Muscle of arm (tissue), 14 donors: Measurements from ENCODE around the gene PRKRA. TPM values are rescaled to one million over a fixed set of nuclear protein-coding genes. Genes with fewer than 3 reads are reported as not detected.

Experiments used
- DNase-seq: peaks from one replicate; pipeline ENCODE4 v3.0.0-alpha.2; 2013
- long read RNA-seq, 11 donors: transcript quantifications; one replicate each; lab custom pipeline, GENCODE V29; 2026
- polyA plus RNA-seq, 12 donors: library from polyadenylated mRNA; unstranded; fragments of 120-200 nt; gene quantifications; one replicate each; pipeline ENCODE4 v1.2.1, GENCODE V29; 2013; ENCODE audit not compliant: insufficient read length in 12 of 12

PRKRA gene
- 10 to 100 TPM in 11 of 12 donors, not detected in 1; 33.4 to 70.9 (median 57.5) TPM for polyA plus RNA-seq
- long read RNA-seq, donor 1, transcript PRKRA-201 (8 exons, 1,826 nt) = major isoform, 16 of 19 reads
- long read RNA-seq, donor 1, partial matches to known transcripts = 0 of 19 reads
- long read RNA-seq, donor 1, other reads (novel, unspliced or antisense) = 0 of 19 reads
- long read RNA-seq, donor 2, transcript PRKRA-201 (8 exons, 1,826 nt) = major isoform, 26 of 42 reads
- long read RNA-seq, donor 2, partial matches to known transcripts = 8 of 42 reads
- long read RNA-seq, donor 2, other reads (novel, unspliced or antisense) = 0 of 42 reads
- long read RNA-seq, donor 3, transcript PRKRA-201 (8 exons, 1,826 nt) = major isoform, 7 of 11 reads
- long read RNA-seq, donor 3, partial matches to known transcripts = 0 of 11 reads
- long read RNA-seq, donor 3, other reads (novel, unspliced or antisense) = 0 of 11 reads
- long read RNA-seq, donor 4, transcript PRKRA-201 (8 exons, 1,826 nt) = major isoform, 10 of 16 reads
- long read RNA-seq, donor 4, partial matches to known transcripts = 0 of 16 reads
- long read RNA-seq, donor 4, other reads (novel, unspliced or antisense) = 0 of 16 reads
- long read RNA-seq, donor 5, transcript PRKRA-201 (8 exons, 1,826 nt) = major isoform, 36 of 43 reads
- long read RNA-seq, donor 5, partial matches to known transcripts = 0 of 43 reads
- long read RNA-seq, donor 5, other reads (novel, unspliced or antisense) = 0 of 43 reads
- long read RNA-seq, donor 6, transcript PRKRA-201 (8 exons, 1,826 nt) = major isoform, 6 of 7 reads
- long read RNA-seq, donor 6, partial matches to known transcripts = 0 of 7 reads
- long read RNA-seq, donor 6, other reads (novel, unspliced or antisense) = 0 of 7 reads
- long read RNA-seq, donor 7, transcript PRKRA-201 (8 exons, 1,826 nt) = major isoform, 10 of 28 reads
- long read RNA-seq, donor 7, partial matches to known transcripts = 18 of 28 reads
- long read RNA-seq, donor 7, other reads (novel, unspliced or antisense) = 0 of 28 reads
- long read RNA-seq, donor 8, transcript PRKRA-201 (8 exons, 1,826 nt) = major isoform, 32 of 39 reads
- long read RNA-seq, donor 8, partial matches to known transcripts = 0 of 39 reads
- long read RNA-seq, donor 8, other reads (novel, unspliced or antisense) = 0 of 39 reads
- long read RNA-seq, donor 9, transcript PRKRA-201 (8 exons, 1,826 nt) = major isoform, 11 of 14 reads
- long read RNA-seq, donor 9, partial matches to known transcripts = 0 of 14 reads
- long read RNA-seq, donor 9, other reads (novel, unspliced or antisense) = 0 of 14 reads
- long read RNA-seq, donor 10, transcript PRKRA-201 (8 exons, 1,826 nt) = major isoform, 22 of 26 reads
- long read RNA-seq, donor 10, partial matches to known transcripts = 0 of 26 reads
- long read RNA-seq, donor 10, other reads (novel, unspliced or antisense) = 0 of 26 reads
- long read RNA-seq, donor 11, transcript PRKRA-201 (8 exons, 1,826 nt) = major isoform, 11 of 14 reads
- long read RNA-seq, donor 11, partial matches to known transcripts = 0 of 14 reads
- long read RNA-seq, donor 11, other reads (novel, unspliced or antisense) = 0 of 14 reads

DNA sequence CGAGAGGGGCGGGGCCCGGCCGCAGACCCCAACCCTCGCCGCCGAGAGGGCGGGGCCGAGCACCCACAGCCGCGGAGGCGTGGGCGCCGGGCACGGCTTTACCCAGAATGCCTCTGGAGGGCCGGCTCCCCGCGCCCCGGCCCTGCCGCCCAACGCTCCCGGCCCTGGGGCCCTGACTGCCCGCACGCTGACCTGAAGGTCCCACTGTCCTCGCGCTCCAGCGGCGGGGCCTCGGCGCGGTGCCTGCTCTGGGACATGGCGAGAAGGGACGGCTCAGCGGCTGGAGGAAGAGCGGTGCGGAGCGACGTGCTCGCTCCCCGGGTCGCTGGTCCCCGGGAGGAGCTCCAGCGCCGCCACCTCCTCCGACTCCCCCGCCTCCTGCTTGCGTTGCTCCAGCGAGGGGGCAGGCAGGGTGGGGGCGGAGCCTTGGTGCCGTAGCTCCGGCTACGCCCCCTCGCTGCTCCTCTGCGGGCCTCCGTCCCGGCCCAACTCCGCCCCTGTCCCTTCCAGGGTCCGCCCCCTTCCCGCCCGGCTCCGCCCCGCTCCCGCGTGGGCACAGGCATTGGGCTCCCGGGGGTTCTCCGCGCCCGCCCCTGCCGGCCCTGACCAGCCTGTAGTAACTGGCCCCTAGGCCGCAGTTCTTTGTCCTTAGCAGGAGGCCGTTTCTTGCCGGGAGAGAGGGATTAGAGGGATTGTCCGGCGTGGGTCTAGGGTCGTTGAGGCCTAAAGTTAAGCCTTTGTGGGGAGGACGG, at the start of gene PRKRA, which contains the start of gene PJVK:
TSS of gene PRKRA (minus strand) at position 402 of the 752 bp plus-strand sequence. CDS start at position 257, 145 bp downstream.
TSS of gene PJVK (plus strand) at position 605 of the 752 bp plus-strand sequence. CDS start 2,032 bp downstream, outside the sequence.
- DNase-seq = peak; percentile 98

DNA sequence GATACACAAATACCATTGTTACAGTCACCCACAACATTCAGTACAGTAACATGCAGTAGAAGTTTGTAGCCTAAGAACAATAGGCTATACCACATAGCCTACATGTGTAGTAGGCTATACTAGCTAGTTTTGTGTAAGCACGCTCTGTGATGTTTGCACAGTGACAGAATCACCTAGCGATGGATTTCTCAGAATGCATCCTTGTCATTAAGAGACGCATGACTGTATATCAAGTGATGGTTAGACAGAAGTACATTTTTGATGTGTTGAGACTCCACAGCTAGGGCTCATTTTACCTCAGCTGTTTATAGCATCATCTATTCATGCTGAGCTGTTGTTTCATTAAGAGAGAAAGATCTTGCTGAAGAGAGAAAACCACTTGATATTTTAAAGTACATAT, 48.7 kb upstream of the PRKRA start:
- no peak for DNase-seq

DNA sequence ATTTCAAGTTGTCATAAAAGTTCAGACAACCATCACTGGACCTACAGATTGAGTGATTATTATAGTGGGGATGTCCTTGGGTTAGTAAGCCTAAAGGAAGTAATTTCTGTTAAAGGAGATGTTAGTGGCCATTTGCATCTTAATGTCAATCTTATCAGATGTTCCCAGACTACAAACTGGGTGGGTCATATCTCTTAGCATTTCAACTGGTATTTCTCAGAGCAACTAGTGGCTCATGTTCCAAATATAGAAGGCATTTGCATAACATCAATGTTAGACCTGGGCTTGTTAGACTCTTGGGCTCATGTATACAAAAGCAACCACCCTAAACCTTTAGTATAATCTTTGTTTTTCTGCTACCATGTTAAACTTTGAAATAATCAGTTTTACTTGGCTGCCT, 47.2 kb upstream of the PRKRA start:
- no peak for DNase-seq

DNA sequence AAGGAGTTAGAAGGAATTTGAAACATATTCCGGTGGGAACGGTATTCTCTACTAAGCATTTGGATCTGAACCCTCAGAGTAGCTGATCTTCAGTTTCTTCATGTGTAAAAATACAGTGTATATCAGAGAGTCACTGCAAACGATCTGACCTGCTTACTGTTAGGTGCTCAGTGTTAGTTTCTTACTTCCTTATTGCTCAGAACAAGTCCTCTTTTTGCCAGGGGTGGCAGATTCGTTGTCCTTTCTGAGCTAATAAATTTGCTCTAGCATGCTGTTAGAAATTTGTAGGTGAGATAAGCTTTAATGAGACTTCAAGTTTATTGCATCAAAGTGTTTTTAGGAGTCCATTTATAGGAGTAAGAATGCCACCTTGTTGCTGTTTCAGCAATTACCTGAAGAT, 45.1 kb upstream of the PRKRA start:
- DNase-seq = no peak

DNA sequence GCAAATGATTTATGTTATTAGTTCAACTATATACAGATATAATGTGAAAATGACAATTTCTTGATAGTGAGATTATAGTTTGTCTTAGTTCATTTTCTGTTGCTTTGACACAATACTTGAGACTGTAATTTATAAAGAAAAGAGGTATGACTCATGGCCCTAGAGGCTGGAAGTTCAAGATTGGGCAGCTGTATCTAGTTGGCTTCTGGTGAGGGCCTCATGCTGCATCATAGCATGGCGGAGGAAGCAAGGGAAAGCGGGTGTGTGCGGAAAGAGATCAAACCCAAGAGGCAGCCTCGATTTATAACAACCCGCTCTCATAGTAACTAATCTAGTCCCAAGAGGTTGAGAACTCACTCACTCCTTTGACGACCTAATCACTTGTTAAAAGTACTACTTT, 40.6 kb upstream of the PRKRA start:
- DNase-seq = no peak

DNA sequence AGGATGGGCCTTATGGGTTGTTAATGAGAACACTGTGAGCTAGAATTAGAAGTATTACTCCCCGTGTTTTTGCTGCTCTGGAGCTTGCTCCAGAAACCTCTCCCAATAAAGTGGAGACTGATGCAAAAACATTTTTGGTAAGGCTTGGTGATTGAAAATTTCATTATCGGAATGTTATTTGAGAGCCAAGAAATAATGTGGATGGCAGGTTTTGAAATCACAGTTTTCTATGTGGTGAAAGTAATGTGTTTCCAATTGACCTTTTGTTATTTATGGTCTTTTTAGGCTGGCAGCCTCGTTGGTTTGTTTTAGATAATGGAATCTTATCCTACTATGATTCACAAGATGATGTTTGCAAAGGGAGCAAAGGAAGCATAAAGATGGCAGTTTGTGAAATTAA, 34.4 kb upstream of the PRKRA start:
- DNase-seq = no peak

DNA sequence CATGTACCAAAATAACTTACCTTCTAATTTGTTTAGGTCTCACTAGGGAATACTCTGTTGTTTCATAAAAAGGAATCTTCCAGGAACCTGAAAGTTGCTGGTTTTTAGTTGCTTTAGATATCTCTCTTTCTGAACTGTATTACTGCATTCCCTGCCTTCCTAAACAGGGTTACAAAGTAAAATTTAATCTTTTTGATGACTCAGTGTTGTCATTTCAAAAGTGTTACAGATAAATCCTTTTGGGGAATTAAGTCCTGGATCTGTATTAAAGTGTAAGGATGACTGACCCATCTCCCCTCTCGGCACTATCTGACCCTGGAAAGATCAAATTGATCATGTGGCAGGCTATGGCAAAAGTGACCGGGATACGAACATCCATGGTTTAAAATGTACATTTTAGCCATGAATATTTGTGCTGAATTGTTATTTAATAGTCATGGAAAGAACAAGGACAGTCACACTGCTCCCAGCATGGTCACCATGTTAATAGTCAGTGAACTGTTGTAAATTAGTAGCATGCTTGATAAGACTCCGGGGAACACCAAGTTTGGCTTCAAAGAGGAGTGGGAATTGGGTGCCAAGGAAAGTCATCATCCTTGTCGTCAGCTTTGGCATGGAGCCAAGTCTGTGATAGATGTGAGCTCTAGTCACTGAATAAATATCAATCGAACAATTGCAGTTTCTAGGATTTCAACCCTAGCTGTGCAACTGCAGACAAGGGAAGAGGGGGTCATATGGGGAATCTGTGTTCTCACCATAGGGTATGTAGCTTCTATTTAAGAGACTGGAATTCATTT, 33.5 kb upstream of the PRKRA start:
- peak; percentile 16 for DNase-seq

DNA sequence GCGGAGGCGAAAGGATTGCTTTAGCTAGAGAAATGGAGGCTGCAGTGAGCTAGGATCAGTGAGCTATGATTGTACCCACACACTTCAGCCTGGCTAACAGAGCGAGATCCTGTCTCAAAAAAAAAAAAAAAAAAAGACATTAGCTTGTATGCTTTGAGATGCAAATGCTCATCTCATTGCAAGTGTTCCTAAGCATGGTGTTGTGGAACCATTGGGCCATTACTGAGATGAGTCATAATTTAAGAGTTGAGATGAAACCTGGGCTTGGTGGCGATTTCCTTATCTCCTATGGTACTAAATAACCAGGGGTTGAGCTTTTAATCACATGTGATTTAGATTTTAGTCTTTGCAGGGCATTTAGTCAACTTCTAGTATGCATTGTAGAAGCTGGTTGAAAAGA, 31.5 kb upstream of the PRKRA start:
- no peak for DNase-seq

DNA sequence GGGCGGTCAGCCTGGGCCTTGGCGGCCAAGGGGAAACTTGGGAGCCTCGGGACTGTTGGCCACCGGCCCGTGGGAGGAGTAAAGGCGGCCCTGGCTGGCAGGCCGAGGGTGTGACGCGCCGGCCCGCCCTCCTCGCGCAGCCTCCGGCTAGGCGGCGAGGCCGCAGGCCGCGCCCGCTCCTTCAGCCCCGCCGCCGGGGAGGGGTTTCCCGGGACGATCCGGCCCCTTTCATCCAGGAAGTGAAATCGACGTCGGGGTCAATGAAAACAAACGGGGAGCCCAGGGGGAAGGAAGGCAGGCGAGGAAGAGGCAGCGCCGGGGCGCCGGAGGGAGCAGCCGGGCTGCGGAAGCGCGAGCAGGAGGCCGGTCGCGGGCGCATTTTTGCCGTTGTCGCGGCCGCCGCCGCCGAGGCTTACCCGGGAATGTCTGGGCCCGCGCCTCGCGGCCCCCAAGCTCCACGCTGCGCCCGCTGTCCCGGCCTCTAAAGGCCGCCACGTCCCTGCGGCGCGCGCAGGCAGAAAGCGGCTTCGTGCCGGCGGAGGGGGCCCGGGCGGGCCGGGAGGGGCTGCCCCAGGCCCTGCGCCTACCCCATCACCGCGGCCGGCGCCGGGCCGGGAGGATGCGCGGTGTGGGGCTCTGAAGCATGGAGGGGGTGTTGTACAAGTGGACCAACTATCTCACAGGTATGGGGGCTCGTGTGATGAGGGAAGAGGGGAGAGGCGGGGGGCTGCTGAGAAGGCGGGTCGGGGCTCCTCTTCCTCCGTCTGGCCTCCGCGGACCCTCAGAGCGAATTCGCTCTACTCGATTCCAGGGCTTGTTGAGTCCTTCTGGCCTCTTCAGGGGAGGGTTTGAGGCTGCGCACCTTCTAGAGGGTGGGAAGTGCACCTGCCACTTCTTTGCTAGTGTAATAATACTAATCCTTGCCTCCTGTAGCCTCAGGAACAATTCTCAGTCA, 29.5 kb upstream of the PRKRA start, which contains the start of gene PLEKHA3:
TSS of gene PLEKHA3 (plus strand) at position 231 of the 955 bp plus-strand sequence. CDS start at position 644, 413 bp downstream.
- peak; percentile 94 for DNase-seq

DNA sequence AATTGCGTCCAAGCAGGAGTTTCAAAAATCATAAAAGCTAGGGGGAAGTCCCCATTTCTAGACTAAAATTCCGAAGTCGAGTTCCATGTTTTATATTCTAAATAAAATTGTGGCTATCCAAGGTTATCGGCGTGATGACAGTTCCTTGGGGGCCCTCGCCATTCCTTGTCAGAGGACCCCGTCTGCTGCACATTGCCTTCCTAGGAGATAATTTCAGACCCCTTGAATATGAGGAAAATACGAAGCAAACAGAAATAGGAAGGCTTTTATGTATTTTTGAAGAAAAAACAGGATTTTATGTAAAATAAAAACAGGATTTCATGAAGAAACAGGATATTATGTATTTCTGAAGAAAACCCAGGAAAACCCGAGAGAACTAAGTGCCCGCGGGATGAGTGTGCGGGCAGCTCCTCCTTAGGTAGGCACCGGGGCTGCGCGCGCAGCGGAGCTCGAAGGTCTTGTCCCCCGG, 28.8 kb upstream of the PRKRA start:
- no peak for DNase-seq

DNA sequence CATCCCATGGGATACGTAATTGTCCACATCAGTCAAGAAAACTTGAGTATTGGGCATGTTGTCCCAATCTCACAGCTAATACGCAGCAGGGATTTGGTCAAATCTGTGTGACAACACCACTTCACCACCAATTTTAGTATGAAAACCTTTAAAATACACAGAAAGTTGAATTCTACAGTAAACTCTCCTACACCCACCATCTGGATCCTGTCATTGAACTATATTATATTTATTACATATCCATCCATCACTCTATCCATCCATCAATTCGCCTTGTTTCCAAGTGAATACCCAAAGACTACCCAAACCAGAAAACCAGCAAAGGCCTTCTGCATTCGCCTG, 28.3 kb upstream of the PRKRA start:
- DNase-seq = peak; percentile 14

DNA sequence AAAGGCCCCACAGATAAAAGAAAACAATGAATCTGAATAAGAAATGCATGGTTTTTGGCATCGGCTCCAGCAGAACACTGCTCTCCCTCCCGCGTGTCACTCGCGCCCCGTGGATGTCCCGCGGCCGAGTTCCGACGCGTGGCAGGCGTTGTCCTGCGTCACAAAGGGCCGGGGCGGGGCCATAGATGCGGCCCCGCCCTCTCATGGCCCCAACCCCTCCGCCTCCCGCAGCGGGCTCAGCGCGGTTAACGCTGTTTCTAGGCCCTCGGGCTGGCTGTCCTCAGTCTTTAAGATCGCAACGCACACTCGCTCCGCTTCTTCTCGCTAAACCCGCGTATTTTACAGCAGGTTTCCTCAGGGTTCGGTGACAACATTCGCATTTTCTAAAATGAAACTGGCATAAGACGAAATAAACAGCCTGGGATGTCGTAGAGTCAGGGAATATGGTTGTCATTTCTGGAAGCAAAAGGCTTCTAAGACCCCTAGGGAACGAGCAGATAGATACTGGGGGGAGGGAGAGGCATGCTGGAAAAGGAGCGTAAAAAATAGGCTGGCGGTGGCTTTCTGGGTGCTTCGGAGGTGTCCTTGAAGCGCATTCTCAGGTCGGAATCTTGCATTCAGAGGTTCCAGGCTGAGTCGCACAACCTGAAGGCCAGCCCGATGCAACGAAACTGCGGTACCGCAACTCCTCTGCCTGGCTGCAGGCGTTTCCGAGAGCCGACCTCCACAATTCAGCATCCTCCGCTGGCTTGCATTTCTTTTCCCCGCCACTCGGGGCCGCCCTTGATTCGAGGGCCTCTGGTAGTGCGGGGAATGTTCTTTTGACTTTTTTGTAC, 27.7 kb upstream of the PRKRA start, which contains the start of gene FKBP7:
TSS of gene FKBP7 (minus strand) at position 162 of the 836 bp plus-strand sequence. CDS start at position 61, 101 bp downstream.
- peak; percentile 95 for DNase-seq

DNA sequence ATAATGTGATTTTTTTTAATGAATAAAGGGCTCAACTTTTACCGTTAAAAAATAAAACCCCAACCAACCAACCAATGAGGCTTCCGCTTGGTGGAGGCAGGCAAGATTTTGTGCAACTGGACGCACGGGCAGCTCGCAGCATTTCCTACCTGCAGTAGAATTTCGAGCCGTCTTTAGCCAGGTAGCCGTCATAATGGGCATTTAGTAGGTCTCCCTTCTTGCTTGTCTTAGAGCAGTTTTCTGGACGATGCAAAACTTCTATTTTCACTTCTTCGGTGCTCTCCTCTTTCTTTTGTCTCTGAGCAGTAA, 27.1 kb upstream of the PRKRA start:
- no peak for DNase-seq

DNA sequence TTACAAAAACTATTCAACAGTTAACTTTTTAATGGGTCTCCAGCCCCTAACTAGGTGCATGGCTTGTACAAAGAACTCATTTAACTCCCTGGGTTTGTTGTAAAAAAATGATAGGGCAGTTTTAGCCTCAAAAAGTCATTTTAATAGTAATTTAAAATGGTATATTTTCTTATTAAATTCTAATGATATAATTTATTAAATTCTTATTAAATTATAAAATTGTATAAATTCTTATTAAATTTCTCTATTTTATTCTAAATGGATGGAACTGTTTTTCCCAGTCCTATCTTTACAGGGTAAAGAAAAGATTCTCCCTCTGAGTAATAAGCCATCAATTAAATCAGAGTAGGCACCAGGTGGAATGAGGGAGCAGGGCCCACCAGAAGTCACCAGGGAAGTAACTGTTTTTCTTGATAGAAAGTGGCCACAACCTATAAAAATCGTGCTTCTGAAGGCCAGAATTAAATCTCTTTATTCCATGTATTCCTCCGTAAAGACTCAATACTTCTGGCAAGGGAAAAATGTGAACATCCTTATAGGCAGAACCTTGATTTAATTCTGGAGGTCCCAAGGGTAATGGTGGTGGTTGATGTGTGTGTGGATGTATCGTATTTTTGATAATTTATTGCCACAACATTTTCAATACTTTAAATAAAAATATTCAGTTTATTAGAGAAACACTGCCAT, 26.6 kb upstream of the PRKRA start:
- DNase-seq = peak; percentile 41

DNA sequence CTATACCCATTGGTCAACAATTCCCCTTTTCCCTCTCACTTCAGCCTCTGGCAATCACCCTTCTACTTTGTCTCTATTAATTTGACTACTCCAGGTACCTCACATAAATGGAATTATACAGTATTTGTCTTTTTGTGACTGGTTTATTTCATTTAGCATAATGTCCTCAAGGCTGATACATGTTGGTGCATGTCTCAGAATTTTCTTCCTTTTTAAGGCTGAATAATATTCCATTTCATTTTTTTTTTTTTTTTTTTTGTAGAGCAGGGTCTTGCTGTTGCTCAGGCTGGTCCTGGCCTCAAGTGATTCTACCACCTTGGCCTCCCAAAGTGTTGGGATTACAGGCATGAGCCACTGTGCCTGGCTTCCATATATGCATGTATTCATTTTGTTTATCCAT, 25.5 kb upstream of the PRKRA start:
- no peak for DNase-seq

DNA sequence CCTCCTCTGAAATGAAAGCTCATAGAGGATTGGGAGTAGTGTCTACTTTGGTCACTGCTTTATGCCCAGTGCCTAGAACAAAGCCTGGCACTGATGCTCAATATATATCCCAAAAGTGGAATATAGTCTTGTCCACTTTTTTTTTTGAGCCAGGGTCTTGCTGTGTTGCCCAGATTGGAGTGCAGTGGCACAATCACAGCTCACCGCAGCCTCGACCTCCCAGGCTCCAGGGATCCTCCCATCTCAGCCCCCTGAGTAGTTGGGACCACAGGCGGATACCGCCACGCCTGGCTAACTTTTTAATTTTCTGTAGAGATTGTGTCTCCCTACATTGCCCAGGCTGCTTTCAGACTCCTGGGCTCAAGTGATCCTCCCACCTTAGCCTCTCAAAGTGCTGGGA, 23.6 kb upstream of the PRKRA start:
- no peak for DNase-seq

DNA sequence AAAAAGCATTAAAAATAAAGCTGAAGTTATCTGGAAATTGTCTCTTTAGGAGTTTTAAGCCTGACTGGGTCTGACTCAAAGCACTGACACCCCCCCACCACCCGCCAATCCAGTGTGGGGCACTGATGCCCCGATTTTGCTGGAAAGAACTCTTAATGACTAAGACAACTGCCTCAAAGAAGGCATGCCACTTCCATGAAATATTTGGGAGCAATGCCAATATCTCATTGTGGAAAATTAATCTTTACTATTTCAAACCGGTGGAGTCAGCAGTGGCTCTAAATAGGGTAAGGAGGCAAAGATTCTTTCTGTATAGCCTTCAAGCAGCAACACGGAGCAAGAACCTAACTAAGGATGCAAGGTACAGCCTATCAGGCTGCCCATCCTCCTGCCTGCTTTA, 23.0 kb upstream of the PRKRA start:
- no peak for DNase-seq
